BLaER1 treated with 17β-estradiol and CSF1 and Interleukin-3, amounts not matched to agents 10 nM and 100 nM (cell line): ENCODE results near the gene CENPP.

Experiments
- H3K27ac ChIP-seq, 11 experiments: shearing (Covaris generic); formaldehyde crosslinking; 2 replicates each; pipeline ENCODE4 v1.8.1; 2022
- H3K27me3 ChIP-seq, 11 experiments: shearing (Covaris generic); formaldehyde crosslinking; 2 replicates each; pipeline ENCODE4 v1.8.1; 2022
- H3K36me3 ChIP-seq, 11 experiments: shearing (Covaris generic); formaldehyde crosslinking; 2 replicates each; pipeline ENCODE4 v1.8.1; 2022
- H3K4me1 ChIP-seq, 10 experiments: shearing (Covaris generic); formaldehyde crosslinking; 2 replicates each; pipeline ENCODE4 v1.8.1; 2022
- H3K4me2 ChIP-seq, 11 experiments: shearing (Covaris generic); formaldehyde crosslinking; 2 replicates each; pipeline ENCODE4 v1.8.1; 2022
- H3K4me3 ChIP-seq, 10 experiments: shearing (Covaris generic); formaldehyde crosslinking; 2 replicates each; pipeline ENCODE4 v1.8.1; 2022
- H3K9ac ChIP-seq, 11 experiments: shearing (Covaris generic); formaldehyde crosslinking; 2 replicates each; pipeline ENCODE4 v1.8.1; 2022
- H3K9me3 ChIP-seq, 11 experiments: shearing (Covaris generic); formaldehyde crosslinking; replicated peaks in 1 of 11; 2 replicates each; pipeline ENCODE4 v1.8.1; 2022
- H4K20me1 ChIP-seq, 11 experiments: shearing (Covaris generic); formaldehyde crosslinking; 2 replicates each; pipeline ENCODE4 v1.8.1; 2022
- Cebpa-rat ChIP-seq, 11 experiments: shearing (Covaris generic); IDR thresholded peaks; 2 replicates each; pipeline ENCODE4 v1.8.1; 2022

Gene CENPP

DNA sequence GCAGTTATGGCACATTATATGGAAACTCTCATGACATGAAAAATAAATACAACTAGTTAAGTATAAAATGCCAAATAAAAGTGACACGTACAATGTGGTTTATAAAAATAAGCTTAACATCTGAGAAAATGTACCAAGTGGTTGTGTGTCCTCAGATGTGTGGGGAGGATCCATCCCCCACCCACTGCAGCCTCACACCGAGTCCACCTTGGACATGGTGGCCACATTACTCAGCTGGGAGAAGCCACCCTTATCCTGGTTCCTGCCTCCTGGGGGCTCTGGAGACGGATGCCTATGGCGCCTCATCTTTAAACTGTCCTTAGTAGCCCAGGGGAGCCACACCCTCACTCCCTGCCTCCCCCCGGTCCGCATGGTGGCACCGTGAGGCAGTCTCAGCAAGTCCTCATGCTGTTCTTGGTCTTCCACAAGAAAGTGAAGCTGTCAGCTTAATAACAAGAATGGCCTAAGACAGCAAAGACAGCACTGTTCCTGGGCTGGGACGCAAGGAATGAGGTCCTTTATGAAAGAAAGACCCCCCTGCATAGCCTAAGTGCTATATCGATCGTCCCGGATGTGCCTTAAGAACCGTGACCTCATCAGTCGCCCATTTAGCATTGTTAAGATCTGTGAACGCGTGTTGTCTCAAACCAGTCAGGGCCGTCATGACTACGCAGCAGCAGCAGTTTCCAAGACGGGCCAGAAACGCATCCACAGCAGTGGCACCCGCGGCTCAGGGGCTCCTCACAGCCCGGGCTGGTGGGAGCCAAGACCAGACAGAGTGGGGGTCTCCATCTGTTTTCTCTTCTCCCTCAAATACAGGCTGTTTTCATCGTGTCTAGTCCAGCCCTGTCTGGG is 287.7 kb downstream of the CENPP start:
- Histone ChIP-seq H3K9me3 (no peaks in the 10 kb centered on the region), H3K4me2 (no peak overlapping the region), H3K27me3 (no peaks in the 10 kb centered on the region), H3K36me3 (peaks cover 79 to 86% (median 81%) of the 10 kb centered on the region in 11 experiments), H3K4me3 (no peak overlapping the region), H3K9ac (no peak overlapping the region), H4K20me1 (peaks cover 0 to 6% (median 0%) of the 10 kb centered on the region in 11 experiments; a peak in 3 of 22 replicates), H3K27ac (no peak overlapping the region), H3K4me1 (peaks cover 0 to 8% (median 0%) of the 10 kb centered on the region in 10 experiments; a peak in 3 of 20 replicates)
- TF ChIP-seq Cebpa-rat (IDR thresholded peaks at IDR 0.05) = no peak

GRCh38 chr9:92614123-92614510 is 288.4 kb downstream of the CENPP start:
- Histone ChIP-seq H3K4me2 (no peak overlapping the region), H3K4me1 (peaks cover 0 to 8% (median 0%) of the 10 kb centered on the region in 10 experiments; a peak in 3 of 20 replicates), H4K20me1 (peaks cover 0 to 3% (median 0%) of the 10 kb centered on the region in 11 experiments; a peak in 3 of 22 replicates), H3K27me3 (no peaks in the 10 kb centered on the region), H3K4me3 (no peak overlapping the region), H3K9ac (no peak overlapping the region), H3K36me3 (peaks cover 86 to 92% (median 87%) of the 10 kb centered on the region in 11 experiments), H3K27ac (no peak overlapping the region), H3K9me3 (no peaks in the 10 kb centered on the region)
- no peak for TF ChIP-seq Cebpa-rat (IDR thresholded peaks at IDR 0.05)

DNA sequence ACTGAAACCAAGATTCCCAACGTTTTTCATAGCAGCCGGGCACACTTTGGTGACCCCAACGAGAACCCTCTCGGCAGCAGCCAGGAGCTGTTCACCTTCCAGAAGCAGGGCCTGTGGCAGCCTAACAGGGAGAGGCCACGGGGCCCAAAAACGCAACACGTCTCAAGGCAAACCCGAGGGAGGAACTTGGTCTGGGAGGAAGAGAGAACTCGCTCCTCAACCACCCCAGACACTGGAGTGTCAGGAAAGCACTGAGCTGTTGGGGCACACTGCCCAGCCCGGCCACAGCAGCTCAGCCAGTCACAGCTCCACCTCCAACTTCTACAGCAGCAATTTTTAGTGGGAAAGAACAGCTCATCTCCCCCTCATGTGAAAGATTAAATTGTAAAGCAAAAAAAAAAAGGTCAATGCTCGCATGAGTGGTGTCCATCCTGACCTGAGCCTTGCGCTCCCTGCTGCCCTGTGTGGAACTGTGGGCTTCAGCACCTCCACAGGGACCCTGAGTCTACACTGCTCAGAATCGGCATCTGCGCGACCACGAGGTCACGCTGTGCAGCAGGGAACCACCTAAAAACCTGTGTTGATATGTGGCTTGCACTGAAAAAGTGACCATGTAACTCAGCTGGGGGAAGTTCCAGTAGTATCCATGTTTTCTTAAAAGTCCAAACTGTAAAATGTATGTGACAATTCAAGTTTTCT is 289.2 kb downstream of the CENPP start:
- no peak overlapping the region for H3K4me2 ChIP-seq
- H3K4me1 ChIP-seq = peaks cover 0 to 8% (median 0%) of the 10 kb centered on the region in 10 experiments; a peak in 3 of 20 replicates
- no peak overlapping the region for H3K4me3 ChIP-seq
- H3K9me3 ChIP-seq = no peaks in the 10 kb centered on the region
- no peak overlapping the region for H3K27ac ChIP-seq
- no peak for TF ChIP-seq Cebpa-rat (IDR thresholded peaks at IDR 0.05)
- peaks cover 0 to 5% (median 0%) of the 10 kb centered on the region in 11 experiments; a peak in 2 of 22 replicates for H4K20me1 ChIP-seq
- no peaks in the 10 kb centered on the region for H3K27me3 ChIP-seq
- H3K36me3 ChIP-seq = peaks cover 94 to 100% (median 95%) of the 10 kb centered on the region in 11 experiments
- H3K9ac ChIP-seq = no peak overlapping the region

DNA sequence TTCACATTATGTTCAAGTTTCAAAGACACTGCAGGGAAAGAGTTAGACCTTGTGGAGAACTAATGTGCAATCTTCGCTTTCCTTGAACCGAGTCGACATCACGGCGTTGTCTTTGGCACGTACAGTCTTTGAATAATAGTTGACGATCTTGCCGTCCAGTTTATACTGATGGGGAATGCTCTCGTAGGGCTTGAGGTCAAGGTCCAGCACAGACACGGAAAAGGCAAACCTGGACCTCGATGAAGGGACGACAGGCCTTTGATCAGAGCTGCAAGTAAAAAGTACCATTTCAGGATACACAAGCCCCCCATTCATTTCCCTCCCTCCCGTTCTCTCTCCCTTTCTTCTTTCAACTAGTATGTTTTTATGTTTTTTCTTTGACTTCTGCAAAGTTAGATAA is 290.0 kb downstream of the CENPP start:
- no peak overlapping the region for H3K27ac ChIP-seq
- peaks cover 97 to 100% (median 100%) of the 10 kb centered on the region in 11 experiments for H3K36me3 ChIP-seq
- peaks cover 0 to 5% (median 0%) of the 10 kb centered on the region in 11 experiments; a peak in 2 of 22 replicates for H4K20me1 ChIP-seq
- H3K27me3 ChIP-seq = no peaks in the 10 kb centered on the region
- peaks cover 0 to 8% (median 0%) of the 10 kb centered on the region in 10 experiments; a peak in 3 of 20 replicates for H3K4me1 ChIP-seq
- TF ChIP-seq Cebpa-rat (IDR thresholded peaks at IDR 0.05) = no peak
- H3K4me2 ChIP-seq = peak overlapping the region in 1 of 11 experiments; percentile 7; a peak in 1 of 22 replicates
- no peaks in the 10 kb centered on the region for H3K9me3 ChIP-seq
- no peak overlapping the region for H3K9ac ChIP-seq
- H3K4me3 ChIP-seq = no peak overlapping the region

GRCh38 chr9:92616199-92616641 is 290.5 kb downstream of the CENPP start:
- TF ChIP-seq Cebpa-rat (IDR thresholded peaks at IDR 0.05) = no peak
- Histone ChIP-seq H3K27ac (no peak overlapping the region), H4K20me1 (peaks cover 0 to 5% (median 0%) of the 10 kb centered on the region in 11 experiments; a peak in 2 of 22 replicates), H3K4me3 (no peak overlapping the region), H3K4me2 (peak overlapping the region in 1 of 11 experiments; percentile 7; a peak in 1 of 22 replicates), H3K4me1 (peaks cover 0 to 8% (median 0%) of the 10 kb centered on the region in 10 experiments; a peak in 3 of 20 replicates), H3K9ac (no peak overlapping the region), H3K36me3 (peaks cover 94 to 98% (median 97%) of the 10 kb centered on the region in 11 experiments), H3K27me3 (no peaks in the 10 kb centered on the region), H3K9me3 (no peaks in the 10 kb centered on the region)

DNA sequence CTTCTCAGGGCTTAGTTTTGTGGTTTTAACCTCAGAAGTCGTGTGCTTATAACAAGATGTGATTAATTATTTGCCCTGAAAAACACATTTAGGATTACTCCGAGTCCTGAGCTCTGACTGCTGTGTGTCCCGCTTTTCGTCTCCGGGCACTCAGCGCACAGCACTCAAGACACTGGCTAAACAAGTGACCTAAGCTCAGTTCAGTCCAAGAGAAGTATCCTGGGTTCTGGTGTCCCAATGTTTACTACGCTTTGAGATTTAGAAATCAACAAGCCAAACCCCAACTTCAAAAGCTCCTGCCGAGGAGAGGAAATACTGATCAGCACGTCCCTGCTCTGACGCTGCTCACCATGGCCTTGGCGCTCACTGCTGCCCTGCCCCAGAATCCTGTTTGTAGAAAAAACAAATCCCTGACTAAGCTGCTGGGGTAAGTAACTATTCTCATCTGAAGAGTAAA is 290.9 kb downstream of the CENPP start:
- no peak for TF ChIP-seq Cebpa-rat (IDR thresholded peaks at IDR 0.05)
- H3K36me3 ChIP-seq = peaks cover 91 to 98% (median 96%) of the 10 kb centered on the region in 11 experiments
- H3K4me1 ChIP-seq = peaks cover 0 to 8% (median 0%) of the 10 kb centered on the region in 10 experiments; a peak in 3 of 20 replicates
- H3K27ac ChIP-seq = no peak overlapping the region
- peaks cover 0 to 5% (median 0%) of the 10 kb centered on the region in 11 experiments; a peak in 2 of 22 replicates for H4K20me1 ChIP-seq
- H3K4me2 ChIP-seq = no peak overlapping the region
- no peak overlapping the region for H3K4me3 ChIP-seq
- no peaks in the 10 kb centered on the region for H3K27me3 ChIP-seq
- no peak overlapping the region for H3K9ac ChIP-seq
- no peaks in the 10 kb centered on the region for H3K9me3 ChIP-seq

DNA sequence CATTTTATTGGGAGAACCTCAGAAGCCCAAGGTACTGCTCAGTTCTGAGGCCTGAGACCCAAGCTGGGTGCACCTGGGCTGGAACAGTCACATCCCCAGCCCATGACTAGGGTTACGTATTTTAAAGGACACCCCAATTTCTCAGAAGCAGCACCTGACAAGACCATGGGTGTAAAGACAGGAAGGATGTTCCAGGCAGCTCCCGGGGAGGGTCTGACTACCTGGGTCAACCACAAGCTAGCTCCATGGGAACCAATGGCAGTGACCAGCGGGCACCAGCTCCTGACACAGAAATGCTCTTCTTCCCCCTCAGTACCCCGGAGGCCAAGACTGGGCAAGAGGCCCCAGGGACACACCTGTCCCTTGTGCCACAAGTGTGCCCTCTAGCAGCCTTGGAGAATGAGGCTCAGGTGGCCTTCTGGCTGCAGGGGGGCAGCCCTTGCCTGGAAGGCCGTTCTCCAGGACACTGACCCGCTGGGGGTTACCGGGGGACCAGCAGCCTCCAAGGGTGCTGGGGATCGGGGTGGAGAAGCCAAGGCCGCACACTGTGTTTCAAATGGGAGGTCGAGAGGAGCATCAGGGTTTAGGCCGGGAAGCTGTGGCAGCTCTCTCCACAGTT is 291.6 kb downstream of the CENPP start:
- TF ChIP-seq Cebpa-rat (IDR thresholded peaks at IDR 0.05) = no peak
- H3K9me3 ChIP-seq = no peaks in the 10 kb centered on the region
- H3K4me3 ChIP-seq = no peak overlapping the region
- H3K4me1 ChIP-seq = peaks cover 0 to 8% (median 0%) of the 10 kb centered on the region in 10 experiments; a peak in 3 of 20 replicates
- no peak overlapping the region for H3K27ac ChIP-seq
- H4K20me1 ChIP-seq = peaks cover 0 to 5% (median 0%) of the 10 kb centered on the region in 11 experiments; a peak in 1 of 22 replicates
- no peak overlapping the region for H3K9ac ChIP-seq
- H3K36me3 ChIP-seq = peaks cover 85 to 98% (median 92%) of the 10 kb centered on the region in 11 experiments
- no peak overlapping the region for H3K4me2 ChIP-seq
- H3K27me3 ChIP-seq = no peaks in the 10 kb centered on the region

GRCh38 chr9:92617951-92618510 is 292.3 kb downstream of the CENPP start:
- H4K20me1 ChIP-seq = peaks cover 0 to 5% (median 0%) of the 10 kb centered on the region in 11 experiments; a peak in 1 of 22 replicates
- H3K36me3 ChIP-seq = peaks cover 77 to 98% (median 85%) of the 10 kb centered on the region in 11 experiments
- no peak overlapping the region for H3K9ac ChIP-seq
- H3K4me3 ChIP-seq = no peak overlapping the region
- H3K27ac ChIP-seq = no peak overlapping the region
- peaks cover 0 to 8% (median 0%) of the 10 kb centered on the region in 10 experiments; a peak in 3 of 20 replicates for H3K4me1 ChIP-seq
- no peak for TF ChIP-seq Cebpa-rat (IDR thresholded peaks at IDR 0.05)
- no peak overlapping the region for H3K4me2 ChIP-seq
- no peaks in the 10 kb centered on the region for H3K27me3 ChIP-seq
- no peaks in the 10 kb centered on the region for H3K9me3 ChIP-seq
